NCI-H526 (cell line): ENCODE measurements around the gene VN1R5.

Experiments
- DNase-seq, 2 experiments: peaks; one replicate each; lab custom pipeline; 2025; lab: John Stamatoyannopoulos, UW

The VN1R5 gene

DNA sequence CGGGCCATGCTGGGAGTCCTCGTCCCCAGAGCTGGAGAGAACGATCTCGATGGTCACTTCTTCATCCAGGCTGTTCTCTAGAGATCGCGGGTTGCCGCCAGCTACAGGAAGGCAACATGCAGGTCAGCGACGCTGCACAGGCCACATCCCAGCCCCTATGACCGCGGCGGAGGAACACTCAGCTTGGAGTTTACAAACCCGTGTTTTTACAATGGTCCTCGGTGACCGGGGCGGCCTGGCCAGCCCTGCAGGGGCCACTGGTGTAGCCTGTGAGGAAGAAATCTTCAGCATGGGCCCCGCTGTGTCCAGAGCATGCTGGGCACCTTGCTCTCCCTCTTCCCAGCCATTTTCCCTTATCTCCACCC lies 45.3 kb downstream of the VN1R5 start:
- DNase-seq: no peak

DNA sequence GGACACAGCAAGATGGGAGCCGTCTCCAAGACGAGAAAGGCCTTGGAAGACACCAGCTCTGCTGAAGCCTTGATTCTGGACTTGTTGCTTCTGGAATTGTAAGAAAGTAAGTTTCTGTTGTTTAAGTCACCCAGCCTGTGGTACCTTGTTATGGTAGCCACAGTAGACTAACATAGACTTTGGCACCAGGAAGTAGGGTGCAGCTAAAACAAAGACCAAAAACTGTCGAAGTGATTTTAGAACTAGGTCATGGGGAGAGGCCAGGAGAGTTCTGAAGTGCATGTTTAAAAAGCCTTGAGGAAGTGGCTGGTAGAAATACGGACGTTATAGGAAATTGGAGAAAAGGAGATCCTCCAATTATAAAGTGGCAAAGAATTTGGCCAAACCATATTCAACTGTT lies 47.3 kb downstream of the VN1R5 start:
- no peak for DNase-seq

GRCh38 chr1:247304031-247304430 lies 48.2 kb downstream of the VN1R5 start:
- DNase-seq: no peak
